Stimulated activated CD4-positive, alpha-beta T cell treated with anti-CD3 and anti-CD28 coated beads, TNF-alpha, amount 100 ng/mL, for 1 hour (primary cell): ENCODE data around the gene DUSP16.
"Not testable (repeated sequence)": the region's sequence is repeated elsewhere in the genome, so short reads cannot be mapped to it uniquely, and the experiment has no call there.

Source experiments
- DNase-seq, 3 donors: peaks; one replicate each; pipeline ENCODE4 v3.0.0-alpha.2; 2020; ENCODE audit warnings: low read depth in 3 of 3, low spot score in 1 of 3

Gene DUSP16, protein sequence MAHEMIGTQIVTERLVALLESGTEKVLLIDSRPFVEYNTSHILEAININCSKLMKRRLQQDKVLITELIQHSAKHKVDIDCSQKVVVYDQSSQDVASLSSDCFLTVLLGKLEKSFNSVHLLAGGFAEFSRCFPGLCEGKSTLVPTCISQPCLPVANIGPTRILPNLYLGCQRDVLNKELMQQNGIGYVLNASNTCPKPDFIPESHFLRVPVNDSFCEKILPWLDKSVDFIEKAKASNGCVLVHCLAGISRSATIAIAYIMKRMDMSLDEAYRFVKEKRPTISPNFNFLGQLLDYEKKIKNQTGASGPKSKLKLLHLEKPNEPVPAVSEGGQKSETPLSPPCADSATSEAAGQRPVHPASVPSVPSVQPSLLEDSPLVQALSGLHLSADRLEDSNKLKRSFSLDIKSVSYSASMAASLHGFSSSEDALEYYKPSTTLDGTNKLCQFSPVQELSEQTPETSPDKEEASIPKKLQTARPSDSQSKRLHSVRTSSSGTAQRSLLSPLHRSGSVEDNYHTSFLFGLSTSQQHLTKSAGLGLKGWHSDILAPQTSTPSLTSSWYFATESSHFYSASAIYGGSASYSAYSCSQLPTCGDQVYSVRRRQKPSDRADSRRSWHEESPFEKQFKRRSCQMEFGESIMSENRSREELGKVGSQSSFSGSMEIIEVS

DNA sequence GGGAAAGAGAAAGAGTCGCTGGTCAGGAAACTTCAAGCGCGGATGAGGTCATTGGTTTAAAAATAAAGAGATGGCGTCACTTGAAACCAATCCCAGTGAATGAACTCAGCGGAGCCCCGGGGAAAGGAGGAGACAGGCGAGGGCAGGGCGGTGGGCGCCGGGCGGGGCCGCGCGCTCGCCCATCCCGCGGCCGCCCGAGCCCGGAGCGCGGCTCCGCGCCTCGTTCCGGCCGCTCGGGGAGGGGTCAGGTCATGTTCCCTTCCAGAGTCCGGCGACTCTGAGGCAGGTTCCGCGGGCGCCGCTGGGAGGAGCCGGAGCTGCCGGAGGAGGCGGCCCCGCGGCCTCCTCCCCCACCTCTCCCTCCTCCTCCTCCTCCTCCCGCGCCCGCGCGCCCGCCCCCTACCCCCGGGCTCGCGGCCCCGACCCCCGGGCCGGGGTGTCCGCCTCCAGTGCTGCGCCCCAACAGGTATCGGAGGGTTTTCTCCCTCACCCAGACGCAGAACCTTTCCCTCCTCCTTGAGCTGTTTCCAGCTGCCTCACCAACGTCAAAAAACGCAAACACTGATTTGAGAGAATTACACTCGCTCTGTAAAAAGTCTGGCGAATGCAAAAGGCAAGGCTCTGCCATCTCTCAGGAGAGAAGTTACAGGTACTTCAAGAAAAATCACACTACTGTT is at the start of gene DUSP16:
DUSP16 (minus strand) TSS at position 279 of the 677 bp plus-strand sequence. CDS start 41,765 bp downstream, outside the sequence.
- DNase-seq: peak; percentile 42 to 46 (median 44)

DNA sequence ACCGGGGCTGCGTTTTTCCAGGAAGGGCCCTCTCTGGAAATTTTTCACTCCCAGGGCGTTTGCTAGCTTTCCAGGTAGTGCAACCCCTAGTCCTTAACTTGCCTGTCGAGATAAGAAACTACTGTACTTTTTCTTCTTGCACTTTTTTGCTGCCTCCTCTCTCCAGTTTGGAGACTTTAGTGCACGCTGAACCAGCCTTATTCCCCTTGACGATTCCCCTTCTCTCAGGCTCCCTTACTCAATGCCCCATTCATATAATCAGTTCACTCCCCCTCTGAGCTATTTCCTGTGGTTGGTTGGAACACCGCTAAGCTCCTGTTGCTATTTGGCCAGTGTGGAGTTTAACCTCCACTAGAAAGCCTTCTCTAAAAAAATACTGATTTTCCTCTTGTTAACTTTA is 49.7 kb upstream of the DUSP16 start:
- DNase-seq: no peak

DNA sequence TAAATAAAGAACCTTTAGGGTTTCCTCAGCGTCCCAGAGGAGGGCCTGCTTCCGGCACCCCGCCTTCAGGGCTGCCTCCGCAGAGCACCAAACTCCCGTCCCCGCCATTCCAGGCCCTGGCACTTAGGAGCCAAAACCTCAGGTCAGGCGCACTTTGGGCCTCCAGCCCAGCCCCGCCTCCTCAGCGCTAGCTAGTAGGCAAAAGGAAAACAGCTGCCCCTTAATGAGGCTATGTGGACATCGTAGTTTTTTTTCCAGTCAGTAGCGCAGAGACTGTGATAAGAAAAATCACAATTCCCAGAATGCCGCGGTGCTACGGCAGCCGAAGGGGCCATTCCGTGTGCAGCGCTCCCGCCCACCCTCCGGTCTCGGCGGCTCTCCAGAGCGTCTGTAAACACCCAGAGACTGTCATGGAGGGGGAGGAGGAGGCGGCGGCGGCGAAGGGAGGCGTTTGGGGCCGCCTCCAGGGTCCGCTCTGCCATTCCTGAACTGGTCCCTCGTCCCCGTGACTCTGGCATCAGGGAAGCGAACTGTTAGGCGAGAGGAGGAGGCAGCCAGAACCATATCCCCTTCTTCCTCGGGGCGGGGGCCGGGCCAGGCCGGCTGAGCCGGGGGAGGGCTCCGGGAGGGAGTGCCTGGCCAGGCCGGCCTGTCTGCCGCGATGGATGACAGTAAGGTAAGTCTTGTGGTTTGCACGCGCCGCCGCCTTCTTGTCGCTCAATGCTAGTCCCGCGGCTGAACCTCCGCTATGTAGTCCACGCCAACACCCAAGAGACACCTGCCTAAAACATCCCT is 49.0 kb upstream of the DUSP16 start, which contains the start of gene CREBL2:
CREBL2 (plus strand) TSS at position 365 of the 795 bp plus-strand sequence; CDS start at position 662, 297 bp downstream.
- DNase-seq: peak; percentile 54 to 67 (median 65)

DNA sequence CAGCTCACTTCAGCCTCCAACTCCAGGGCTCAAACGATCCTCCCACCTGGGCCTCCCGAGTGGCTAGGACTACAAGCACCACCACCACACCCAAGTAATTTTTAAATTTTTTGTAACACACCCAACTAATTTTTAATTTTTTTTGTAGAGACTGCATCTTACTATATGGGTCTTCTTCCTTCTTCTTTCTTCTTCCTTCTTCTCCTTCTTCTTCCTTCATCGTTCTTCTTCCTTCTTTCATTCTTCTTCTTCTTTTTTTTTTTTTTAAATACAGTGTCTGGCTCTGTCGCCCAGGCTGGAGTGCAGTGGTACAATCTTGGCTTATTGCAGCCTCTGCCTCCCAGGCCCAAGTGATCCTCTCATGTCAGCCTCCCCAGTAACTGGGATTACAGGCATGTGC is 48.0 kb upstream of the DUSP16 start:
- no peak for DNase-seq

DNA sequence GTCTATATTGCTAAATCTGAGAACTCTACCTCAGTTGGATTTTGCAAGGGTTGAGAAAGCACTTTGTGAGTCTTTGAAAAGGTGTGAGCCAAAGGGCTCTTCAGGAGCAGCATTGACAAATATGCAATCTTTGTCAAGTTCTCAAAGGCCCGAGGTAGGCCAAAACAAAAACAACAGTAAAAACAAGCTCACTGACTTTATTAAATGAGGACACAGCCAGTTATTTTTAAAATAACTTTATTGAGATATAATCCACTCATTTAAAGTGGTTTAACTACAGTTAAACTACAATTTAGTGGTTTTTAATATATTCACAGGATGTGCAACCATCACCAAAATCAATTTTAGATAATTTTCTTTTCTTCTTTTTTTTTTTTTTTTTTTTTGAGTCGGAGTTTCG is 47.0 kb upstream of the DUSP16 start:
- DNase-seq: no peak

DNA sequence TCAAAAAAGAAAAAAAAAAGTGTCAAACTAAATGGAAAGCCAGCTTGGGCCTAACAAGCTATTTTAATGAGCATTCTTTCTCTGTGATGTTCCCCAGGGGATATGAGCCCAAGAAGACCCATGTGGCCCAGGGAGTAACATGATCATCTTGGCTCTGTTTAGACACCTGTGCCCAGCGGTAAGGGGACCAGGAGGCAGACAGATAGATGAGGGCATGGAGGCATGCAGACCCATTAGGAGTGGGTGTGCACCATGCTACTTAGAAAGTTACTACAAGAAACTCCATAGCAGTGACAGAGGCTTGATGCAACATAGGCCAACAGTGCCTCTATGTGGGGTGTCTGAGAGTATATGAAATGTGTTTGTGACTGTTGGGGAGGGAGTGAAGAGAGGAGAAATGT is 45.9 kb upstream of the DUSP16 start:
- DNase-seq: no peak

DNA sequence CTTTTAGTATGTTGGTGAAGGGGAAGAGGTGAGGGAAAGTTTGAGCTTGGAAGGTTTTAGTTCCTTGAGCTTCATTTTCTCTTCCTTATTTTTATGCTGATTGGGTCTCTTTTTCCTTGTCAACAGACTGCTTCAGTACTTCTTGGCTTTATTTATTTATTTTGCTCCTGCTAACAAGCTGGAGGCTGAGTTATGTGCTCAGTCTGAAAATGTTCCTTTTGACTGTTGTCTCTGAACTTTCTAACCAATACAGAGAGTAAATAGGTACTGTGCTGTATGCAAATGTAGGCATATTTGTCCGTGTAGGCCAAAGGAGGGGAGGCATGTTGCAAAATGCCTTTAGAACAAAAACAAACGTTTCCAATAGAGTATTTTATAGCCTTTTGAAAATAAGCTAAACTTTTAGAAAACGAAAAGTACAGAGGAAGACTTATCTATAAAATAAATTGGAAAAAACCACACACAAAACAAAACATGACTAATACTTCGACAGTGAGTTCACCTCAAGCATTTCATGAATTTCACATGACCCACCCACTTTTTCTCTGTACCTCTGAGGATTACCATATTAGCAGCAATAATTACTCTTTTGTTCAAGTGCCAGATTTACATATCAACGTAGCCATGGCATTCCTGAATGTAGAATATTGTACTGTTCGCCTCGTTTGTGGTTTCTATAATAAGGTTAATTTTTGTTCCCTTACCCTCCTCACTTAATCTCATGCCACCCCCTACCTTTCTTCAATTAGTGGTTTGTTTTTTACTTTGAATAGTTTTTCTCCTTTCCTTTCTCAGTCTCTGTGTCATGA is 44.3 kb upstream of the DUSP16 start:
- no peak for DNase-seq

DNA sequence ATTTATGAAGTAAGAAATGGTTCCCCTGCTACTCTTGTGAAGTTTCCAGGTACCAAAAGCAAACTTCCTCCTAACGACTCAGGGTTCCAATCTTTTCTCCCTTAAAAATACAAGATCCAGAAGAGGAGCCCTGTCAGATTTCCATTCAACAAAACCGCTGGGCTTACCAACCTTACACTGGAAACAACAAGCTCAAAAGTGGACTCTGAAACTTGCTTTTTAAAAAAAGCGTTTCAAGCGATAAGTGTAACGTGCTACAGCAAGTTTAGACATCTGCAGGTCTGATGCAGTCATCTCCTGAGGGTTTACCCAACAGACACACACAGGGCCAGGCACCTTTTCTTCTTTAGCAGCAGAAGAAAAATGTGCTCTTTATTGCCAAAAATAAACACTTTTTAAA is 42.1 kb upstream of the DUSP16 start:
- no peak for DNase-seq

DNA sequence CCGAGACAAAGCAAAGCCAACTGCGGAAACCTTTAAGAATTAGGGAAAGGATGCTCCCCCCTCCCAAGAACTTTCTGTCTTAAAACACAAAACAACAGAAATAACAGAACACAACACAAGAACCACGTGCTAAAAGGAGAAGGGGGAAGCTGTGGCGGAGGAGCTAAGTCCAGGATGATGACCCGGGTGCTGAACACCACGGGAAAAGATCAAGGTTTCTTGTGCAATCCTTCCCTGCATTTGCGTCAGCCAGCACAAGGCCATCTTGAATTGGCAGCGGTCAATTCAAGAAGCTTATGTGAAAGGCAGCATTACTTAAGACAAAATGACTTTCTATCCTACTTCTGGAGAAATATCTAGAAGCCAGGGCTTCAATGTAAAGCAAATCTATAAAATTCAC is 38.0 kb upstream of the DUSP16 start:
- DNase-seq: no peak

DNA sequence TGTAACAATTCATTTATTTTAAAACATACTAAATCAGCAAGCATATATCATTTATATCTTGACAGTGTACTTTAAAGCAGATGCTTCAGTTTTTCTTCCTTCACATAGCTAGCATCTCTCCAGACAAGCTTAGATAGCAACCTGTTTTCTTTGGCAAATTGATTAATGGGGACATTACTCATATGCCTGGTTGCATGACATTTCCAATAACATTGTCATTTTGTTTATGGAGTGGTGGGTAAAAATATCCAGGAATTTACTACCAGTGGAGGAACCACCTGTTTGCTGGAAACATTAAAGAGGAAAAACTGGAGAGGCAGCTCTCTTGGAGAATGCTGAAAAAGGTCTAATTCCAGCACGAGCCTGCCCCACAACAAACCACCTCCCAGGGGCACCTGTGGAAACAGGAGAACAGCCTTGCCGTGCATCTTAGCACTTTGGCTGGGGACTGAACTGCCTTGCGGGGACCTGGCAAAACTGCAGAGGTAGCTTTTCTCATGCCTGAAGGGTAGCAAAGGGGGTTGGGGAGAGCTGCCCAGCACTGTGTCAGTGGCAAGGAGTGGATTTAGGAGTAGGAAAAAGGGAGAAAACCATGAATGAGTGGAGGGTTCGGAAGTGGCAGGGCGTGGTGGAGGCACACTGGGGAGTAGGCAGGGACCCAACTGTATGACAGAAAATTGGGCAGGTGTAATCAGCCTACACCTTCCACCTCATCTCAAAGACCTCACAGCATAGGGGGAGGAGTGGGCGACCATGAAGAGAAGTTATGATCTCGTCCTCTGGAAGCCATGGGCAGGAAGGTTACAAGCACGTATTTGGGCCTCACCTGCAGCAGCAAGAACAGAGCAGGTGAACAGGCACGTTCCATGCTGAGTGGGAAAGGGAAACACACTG is 37.3 kb upstream of the DUSP16 start:
- DNase-seq: no peak

DNA sequence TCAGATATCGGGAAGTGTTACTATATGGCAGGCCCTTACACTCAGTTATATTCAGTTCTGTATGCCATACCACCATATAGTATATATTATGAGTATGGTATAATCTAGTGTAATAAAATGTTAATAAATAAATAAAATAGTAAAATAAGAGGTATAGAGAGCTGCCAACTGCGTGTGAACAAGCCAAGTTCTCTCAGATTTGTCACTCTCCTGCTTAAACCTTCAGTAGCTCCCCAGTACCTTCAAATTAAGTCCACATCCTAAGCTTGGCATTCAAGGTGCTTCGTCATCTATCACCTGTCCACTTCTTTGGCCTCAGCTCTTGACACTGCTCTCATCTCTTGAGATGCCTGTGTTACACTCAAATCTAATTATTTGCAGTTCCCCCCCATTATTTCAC is 36.2 kb upstream of the DUSP16 start:
- DNase-seq: no peak

DNA sequence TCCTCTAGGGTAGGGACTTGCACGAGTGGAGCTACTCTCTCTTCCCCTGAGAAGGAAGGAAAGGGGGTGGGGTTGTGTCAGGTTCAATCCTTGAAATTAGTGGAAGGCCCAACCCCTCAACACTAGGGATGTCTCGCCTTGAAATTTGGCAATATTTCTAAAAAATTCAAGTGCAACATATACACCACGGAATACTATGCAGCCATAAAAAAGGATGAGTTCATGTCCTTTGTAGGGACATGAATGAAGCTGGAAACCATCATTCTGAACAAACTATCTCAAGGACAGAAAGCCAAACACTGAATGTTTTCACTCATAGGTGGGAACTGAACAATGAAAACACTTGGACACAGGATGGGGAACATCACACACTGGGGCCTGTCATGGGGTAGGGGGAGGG is 33.9 kb upstream of the DUSP16 start:
- DNase-seq: not testable (repeated sequence)

DNA sequence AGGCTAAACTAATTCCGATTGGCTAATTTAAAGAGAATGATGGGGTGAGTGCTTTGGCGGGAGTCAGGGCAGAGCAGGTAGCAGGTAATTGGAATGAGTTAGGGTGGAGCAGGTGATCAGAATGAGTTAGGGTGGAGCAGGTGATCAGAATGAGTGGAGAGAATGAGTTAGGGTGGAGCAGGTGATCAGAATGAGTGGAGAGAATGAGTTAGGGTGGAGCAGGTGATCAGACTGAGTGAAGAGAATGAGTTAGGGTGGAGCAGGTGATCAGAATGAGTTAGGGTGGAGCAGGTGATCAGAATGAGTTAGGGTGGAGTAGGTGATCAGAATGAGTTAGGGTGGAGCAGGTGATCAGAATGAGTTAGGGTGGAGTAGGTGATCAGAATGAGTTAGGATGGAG is 33.3 kb upstream of the DUSP16 start:
- not testable (repeated sequence) for DNase-seq

DNA sequence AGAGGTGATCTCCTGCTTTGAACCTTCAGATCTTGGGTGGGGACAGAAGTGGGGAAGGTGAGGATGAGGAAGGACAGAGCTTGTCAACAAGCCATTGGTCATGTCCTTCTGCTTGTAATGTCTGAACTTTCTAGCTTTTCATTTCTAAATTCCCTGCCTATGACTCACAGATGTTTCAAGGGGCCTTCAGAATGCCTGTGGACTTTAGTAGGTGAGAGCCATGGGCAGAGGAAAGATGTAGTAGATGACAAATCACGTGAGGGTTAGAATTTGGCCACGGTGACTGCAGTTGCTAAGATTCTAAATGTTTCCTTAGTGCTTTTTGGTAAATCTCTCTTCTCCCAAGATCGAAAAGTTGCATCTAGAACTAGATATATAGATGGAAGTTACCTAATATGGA is 30.3 kb upstream of the DUSP16 start:
- no peak for DNase-seq

DNA sequence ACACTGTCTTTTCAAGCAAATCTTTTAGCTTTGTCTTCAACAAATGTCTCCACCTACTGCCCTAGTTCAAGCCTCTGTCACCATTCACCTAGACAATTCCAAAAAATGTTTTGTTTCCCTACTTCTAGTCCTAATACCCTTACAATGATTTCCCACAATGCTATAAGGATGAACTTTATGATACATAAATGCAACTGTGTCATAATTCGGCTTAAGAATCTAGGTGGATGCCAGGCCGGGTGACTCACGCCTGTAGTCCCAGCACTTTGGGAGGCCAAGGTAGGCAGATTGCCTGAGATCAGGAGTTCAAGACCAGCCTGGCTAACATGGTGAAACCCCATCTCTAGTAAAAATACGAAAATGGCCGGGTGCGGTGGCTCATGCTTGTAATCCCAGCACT is 28.3 kb upstream of the DUSP16 start:
- no peak for DNase-seq

DNA sequence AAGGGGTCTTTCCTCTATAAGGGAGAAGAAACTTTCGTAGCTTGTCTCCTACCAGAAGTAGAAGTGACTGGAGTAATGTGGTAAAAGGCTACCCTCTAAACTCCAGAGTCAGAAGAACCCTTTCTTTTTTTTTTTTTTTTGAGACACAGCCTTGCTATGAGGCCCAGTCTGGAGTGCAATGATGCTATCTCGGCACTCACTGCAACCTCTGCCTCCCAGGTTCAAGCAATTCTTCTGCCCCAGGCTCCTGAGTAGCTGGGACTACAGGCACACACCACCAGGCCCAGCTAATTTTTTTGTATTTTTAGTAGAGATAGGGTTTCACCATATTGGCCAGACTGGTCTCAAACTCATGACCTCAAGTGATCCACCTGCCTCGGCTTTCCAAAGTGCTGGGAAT is 25.8 kb upstream of the DUSP16 start:
- not testable (repeated sequence) for DNase-seq

DNA sequence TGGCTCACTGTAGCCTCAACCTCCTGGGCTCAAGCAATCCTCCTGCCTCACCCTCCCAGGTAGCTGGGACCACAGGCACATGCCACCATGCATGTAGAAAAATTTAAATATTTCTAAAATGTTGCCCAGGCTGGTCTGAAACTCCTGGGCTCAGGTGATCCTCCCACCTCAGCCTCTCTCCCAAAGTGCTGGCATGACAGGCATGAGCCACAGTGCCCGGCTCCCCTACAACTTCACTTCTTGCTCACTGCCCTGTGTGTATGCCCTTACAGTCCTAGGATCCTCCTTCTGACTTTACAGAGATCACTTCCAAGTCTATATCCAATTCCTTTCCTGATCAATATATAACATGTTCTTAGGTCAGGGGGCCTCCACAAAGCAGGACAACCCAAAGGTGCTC is 25.2 kb upstream of the DUSP16 start:
- no peak for DNase-seq

DNA sequence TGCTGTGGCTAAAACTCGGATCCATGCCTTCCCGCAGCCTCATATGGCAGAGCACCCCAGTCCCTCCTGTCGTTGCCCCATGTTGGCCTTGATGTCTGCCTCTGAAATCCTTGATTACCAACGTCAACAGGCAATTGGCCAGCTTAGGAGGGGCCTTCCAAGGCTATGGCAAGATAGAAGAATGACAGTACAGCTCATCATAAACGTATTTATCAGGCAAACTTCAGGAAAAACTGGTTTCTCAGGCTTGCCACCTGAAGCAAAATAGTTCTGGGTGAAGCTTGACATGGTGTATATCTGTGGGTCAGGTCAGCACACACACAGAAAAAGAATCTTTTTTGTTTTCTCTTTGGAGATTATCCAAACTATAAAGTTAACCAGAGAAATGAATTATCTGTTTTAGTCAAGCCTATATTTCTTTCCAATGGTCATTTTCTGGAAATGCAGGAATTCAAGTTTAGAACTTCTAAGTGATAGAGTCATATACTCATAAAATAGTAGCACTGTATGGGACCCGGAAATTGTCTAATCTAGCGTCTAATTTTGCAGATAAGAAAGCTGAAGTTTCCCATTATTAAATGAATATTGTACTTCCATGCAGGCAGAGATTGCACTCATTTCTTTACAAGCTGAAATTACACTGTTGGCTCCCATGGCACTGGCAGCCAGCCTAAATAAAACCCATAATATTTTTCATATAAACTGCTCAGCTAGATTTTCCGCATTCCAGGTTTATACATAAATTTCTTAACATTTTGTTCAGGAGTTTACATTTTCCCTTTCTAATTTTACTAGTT is 24.4 kb upstream of the DUSP16 start:
- DNase-seq: no peak
